Epithelial cell of esophagus (primary cell): ENCODE data around the gene C6orf89.

Experiments used
- DNase-seq: peaks from one replicate; pipeline ENCODE4 v3.0.0; 2010; ENCODE audit warnings: low read depth
- H3K4me3 ChIP-seq: 2 replicates; pipeline ENCODE4 v1.5.1; 2011; ENCODE audit warnings: mild to moderate bottlenecking, low read length, control low read depth
- TF ChIP-seq, protein P1 (sequence below): IDR thresholded peaks from 2 replicates; pipeline ENCODE4 v1.5.1; 2011; ENCODE audit warnings: low read depth, mild to moderate bottlenecking, low read length, control low read depth, inconsistent platforms; ENCODE audit not compliant: insufficient read depth; ENCODE audit errors: missing control alignments

The C6orf89 gene

DNA sequence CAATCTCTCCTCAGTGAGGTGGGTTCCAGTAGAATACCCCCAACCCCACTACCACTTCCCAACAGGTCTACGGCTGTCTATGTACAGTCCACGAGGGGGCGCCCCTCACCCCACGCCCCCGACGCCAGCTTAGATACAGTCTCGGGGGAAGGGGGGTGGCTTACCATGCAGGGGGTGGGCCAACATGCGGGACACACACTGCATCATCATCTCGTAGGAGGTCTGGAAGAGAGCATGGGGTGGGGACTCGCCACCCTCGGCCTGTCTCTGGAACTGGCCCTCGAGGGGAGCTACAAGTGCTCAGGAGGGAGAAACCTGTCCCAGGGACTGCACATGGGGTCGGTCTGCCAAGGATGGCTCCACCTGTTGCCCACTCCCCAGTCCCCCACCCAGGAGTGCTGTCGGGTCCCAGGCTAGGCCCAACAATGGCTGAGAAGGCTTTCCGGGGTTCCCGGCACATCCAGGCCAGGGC lies 91.8 kb downstream of the C6orf89 start:
- TF ChIP-seq, protein P1, sequence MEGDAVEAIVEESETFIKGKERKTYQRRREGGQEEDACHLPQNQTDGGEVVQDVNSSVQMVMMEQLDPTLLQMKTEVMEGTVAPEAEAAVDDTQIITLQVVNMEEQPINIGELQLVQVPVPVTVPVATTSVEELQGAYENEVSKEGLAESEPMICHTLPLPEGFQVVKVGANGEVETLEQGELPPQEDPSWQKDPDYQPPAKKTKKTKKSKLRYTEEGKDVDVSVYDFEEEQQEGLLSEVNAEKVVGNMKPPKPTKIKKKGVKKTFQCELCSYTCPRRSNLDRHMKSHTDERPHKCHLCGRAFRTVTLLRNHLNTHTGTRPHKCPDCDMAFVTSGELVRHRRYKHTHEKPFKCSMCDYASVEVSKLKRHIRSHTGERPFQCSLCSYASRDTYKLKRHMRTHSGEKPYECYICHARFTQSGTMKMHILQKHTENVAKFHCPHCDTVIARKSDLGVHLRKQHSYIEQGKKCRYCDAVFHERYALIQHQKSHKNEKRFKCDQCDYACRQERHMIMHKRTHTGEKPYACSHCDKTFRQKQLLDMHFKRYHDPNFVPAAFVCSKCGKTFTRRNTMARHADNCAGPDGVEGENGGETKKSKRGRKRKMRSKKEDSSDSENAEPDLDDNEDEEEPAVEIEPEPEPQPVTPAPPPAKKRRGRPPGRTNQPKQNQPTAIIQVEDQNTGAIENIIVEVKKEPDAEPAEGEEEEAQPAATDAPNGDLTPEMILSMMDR, result peak; percentile 45
- no peak overlapping the region for H3K4me3 ChIP-seq
- no peak for DNase-seq
